HG03064 (cell line): ENCODE measurements around the gene CSAD.
"Not testable (repeated sequence)": the region's sequence is repeated elsewhere in the genome, so short reads cannot be mapped to it uniquely, and the experiment has no call there.

Source experiments
- ATAC-seq: cut with Tn5 transposase; IDR thresholded peaks from one replicate; pipeline ENCODE4 v1.9.1; 2021; ENCODE audit warnings: low read depth; ENCODE audit not compliant: unreplicated experiment

Gene CSAD

GRCh38 chr12:53113951-53114350 lies 66.8 kb downstream of the CSAD start:
- no peak for ATAC-seq

GRCh38 chr12:53113136-53113705 lies 67.5 kb downstream of the CSAD start:
- ATAC-seq, result no peak

GRCh38 chr12:53112431-53112830 lies 68.3 kb downstream of the CSAD start:
- ATAC-seq, result not testable (repeated sequence)
